Tibial nerve (tissue), 4 donors: Measurements from ENCODE around the gene TBC1D8. TPM values are rescaled to one million over a fixed set of nuclear protein-coding genes. Genes with fewer than 3 reads are reported as not detected.

Source experiments
- DNase-seq, 2 donors: peaks; one replicate each; pipeline ENCODE4 v3.0.0-alpha.2; 2019; ENCODE audit warnings: low spot score in 2 of 2
- H3K27ac ChIP-seq, 4 donors: fragments of 200-600 bp; sonication (generic) in 3 of 4; one replicate each; pipeline ENCODE4 v1.5.1; 2017 to 2019; ENCODE audit warnings: mild to moderate bottlenecking in 1 of 4
- H3K27me3 ChIP-seq, 2 donors: fragments of 200-600 bp; sonication (generic) in 1 of 2; one replicate each; pipeline versions ENCODE4 v1.5.1 to v1.6.0; 2017 to 2019
- H3K36me3 ChIP-seq, 3 donors: fragments of 200-600 bp; sonication (generic); one replicate each; pipeline ENCODE4 v1.5.1; 2018 to 2019
- H3K4me1 ChIP-seq, 4 donors: fragments of 200-600 bp; sonication (generic) in 3 of 4; one replicate each; pipeline ENCODE4 v1.5.1; 2017 to 2019
- H3K4me3 ChIP-seq, 4 donors: fragments of 200-600 bp; sonication (generic) in 3 of 4; one replicate each; pipeline ENCODE4 v1.5.1; 2017 to 2019; ENCODE audit warnings: mild to moderate bottlenecking in 1 of 4, moderate library complexity in 1 of 4
- H3K9me3 ChIP-seq, 4 donors: fragments of 200-600 bp; sonication (generic) in 3 of 4; one replicate each; pipeline ENCODE4 v1.5.1; 2017 to 2019
- CTCF ChIP-seq, 5 experiments: fragments of 200-600 bp in 3 of 5; fragments of 450-650 bp in 2 of 5; sonication (generic) in 3 of 5; IDR thresholded peaks; one replicate each; pipeline ENCODE4 v1.5.1; 2016 to 2019; ENCODE audit warnings: antibody characterized with exemption in 5 of 5, mild to moderate bottlenecking in 3 of 5, moderate library complexity in 2 of 5
- EP300 ChIP-seq, 2 donors: sonication (generic); formaldehyde crosslinking; IDR thresholded peaks; one replicate each; pipeline ENCODE4 v1.6.1; 2017; ENCODE audit warnings: antibody characterized with exemption in 2 of 2, mild to moderate bottlenecking in 1 of 2
- POLR2A ChIP-seq, 2 donors: fragments of 450-650 bp; IDR thresholded peaks; one replicate each; pipeline ENCODE4 v1.6.1; 2017; ENCODE audit warnings: antibody characterized with exemption in 2 of 2, mild to moderate bottlenecking in 2 of 2, moderate library complexity in 2 of 2
- whole genome bisulfite sequencing, 2 donors: methylation state at CpG; one replicate each; pipeline ENCODE4 v1.1.5; 2018; 5-methylcytosine and 5-hydroxymethylcytosine counted together
- total RNA-seq, 4 donors: library from RNA; depleted of rRNA; stranded (reverse); fragments of >200 nt; gene quantifications; one replicate each; pipeline ENCODE4 v1.1.0, GENCODE V29; 2016

The TBC1D8 gene
- total RNA-seq, 4 donors from 2014 or later: 42.4 to 87.9 (median 47.3) TPM

DNA sequence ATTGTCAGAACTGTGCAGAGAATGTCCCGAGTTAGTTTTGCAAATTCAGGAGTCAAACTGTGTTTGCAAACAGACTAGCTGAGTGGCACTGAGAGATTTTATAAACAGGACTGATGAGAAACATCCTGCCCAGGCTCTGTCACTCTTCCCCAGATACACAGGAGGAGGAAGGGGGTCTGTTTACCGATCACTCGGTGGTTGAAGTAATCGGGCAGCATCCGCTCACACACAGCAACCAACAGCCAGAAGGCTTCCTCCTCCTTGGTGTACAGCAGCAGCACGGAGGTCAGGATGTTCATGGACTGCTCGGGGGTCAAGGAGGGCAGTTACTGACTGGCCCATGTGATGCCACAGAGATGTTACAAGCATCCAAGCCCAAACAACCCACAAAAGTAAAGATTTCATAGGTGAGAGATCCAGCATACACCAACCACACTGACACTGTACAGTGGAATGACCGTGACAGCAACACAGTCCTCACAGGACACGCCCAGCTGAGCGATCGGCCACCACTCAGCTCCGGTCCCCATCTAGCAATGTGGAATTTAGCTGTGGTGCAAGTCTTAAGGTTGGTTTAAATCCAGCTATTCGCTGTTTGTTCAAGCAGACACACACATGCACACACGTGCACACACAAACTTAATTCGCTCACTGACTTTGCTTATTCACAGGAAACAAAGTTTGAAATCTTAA, 119.0 kb downstream of the TBC1D8 start:
- H3K27ac ChIP-seq: no peak overlapping the region
- H3K4me1 ChIP-seq: no peaks in the 10 kb centered on the region
- no peaks in the 10 kb centered on the region for H3K9me3 ChIP-seq
- no peak overlapping the region for H3K4me3 ChIP-seq
- no peaks in the 10 kb centered on the region for H3K27me3 ChIP-seq
- H3K36me3 ChIP-seq: peaks cover 0 to 78% (median 0%) of the 10 kb centered on the region in 3 donors
- no peak for DNase-seq
- TF ChIP-seq POLR2A (IDR thresholded peaks at IDR 0.05) (no peak), CTCF (IDR thresholded peaks at IDR 0.05) (no peak), EP300 (IDR thresholded peaks at IDR 0.05) (no peak)
- WGBS, 2 donors: 87 to 89% methylated on average over 15 of the region's 15 CpGs

GRCh38 chr2:101030866-101031554, 120.2 kb downstream of the TBC1D8 start:
- no peaks in the 10 kb centered on the region for H3K9me3 ChIP-seq
- H3K27me3 ChIP-seq: no peaks in the 10 kb centered on the region
- no peak overlapping the region for H3K27ac ChIP-seq
- DNase-seq: no peak
- H3K4me1 ChIP-seq: no peaks in the 10 kb centered on the region
- WGBS, 2 donors: 81 to 87% methylated on average over 10 of the region's 10 CpGs
- H3K36me3 ChIP-seq: peaks cover 0 to 80% (median 0%) of the 10 kb centered on the region in 3 donors
- TF ChIP-seq EP300 (IDR thresholded peaks at IDR 0.05): no peak
- TF ChIP-seq POLR2A (IDR thresholded peaks at IDR 0.05): no peak
- TF ChIP-seq CTCF (IDR thresholded peaks at IDR 0.05): no peak
- H3K4me3 ChIP-seq: no peak overlapping the region

GRCh38 chr2:101027852-101028251, 123.3 kb downstream of the TBC1D8 start:
- no peak for TF ChIP-seq CTCF (IDR thresholded peaks at IDR 0.05)
- TF ChIP-seq POLR2A (IDR thresholded peaks at IDR 0.05): no peak
- no peak for TF ChIP-seq EP300 (IDR thresholded peaks at IDR 0.05)
- Histone ChIP-seq H3K36me3 (peaks cover 0 to 59% (median 2%) of the 10 kb centered on the region in 3 donors), H3K27ac (no peak overlapping the region), H3K4me3 (no peak overlapping the region), H3K9me3 (no peaks in the 10 kb centered on the region), H3K4me1 (no peaks in the 10 kb centered on the region), H3K27me3 (no peaks in the 10 kb centered on the region)
- 92 to 98% methylated on average over 8 of the region's 8 CpGs for WGBS, 2 donors
- no peak for DNase-seq

GRCh38 chr2:101026923-101027469, 124.2 kb downstream of the TBC1D8 start:
- peaks cover 2 to 57% (median 2%) of the 10 kb centered on the region in 3 donors for H3K36me3 ChIP-seq

More at GRCh38 chr2:101026923-101027469, 124.2 kb downstream of the TBC1D8 start:
- H3K27ac ChIP-seq: no peak overlapping the region
- H3K4me1 ChIP-seq: no peaks in the 10 kb centered on the region
- H3K4me3 ChIP-seq: no peak overlapping the region
- 83 to 85% methylated on average over 15 of the region's 15 CpGs for WGBS, 2 donors
- DNase-seq: no peak
- H3K9me3 ChIP-seq: no peaks in the 10 kb centered on the region
- no peaks in the 10 kb centered on the region for H3K27me3 ChIP-seq
- TF ChIP-seq CTCF (IDR thresholded peaks at IDR 0.05) (no peak), EP300 (IDR thresholded peaks at IDR 0.05) (no peak), POLR2A (IDR thresholded peaks at IDR 0.05) (no peak)
